Lower lobe of right lung (tissue), 2 donors: ENCODE results near the gene OR52M1. TPM values are rescaled to one million over a fixed set of nuclear protein-coding genes. Genes with fewer than 3 reads are reported as not detected.

Experiments
- ATAC-seq, 2 donors: fragments of 200-7000 bp; cut with Tn5 transposase; one replicate each; pipeline ENCODE4 v1.9.1; 2020 to 2022; ENCODE audit warnings: mild to moderate bottlenecking in 2 of 2, moderate library complexity in 2 of 2
- DNase-seq: peaks from one replicate; pipeline ENCODE4 v3.0.0-alpha.2; 2020
- H3K27ac ChIP-seq: fragments of 200-600 bp; one replicate; pipeline ENCODE4 v1.8.0; 2022
- H3K27me3 ChIP-seq: fragments of 200-600 bp; one replicate; pipeline ENCODE4 v1.8.0; 2022; ENCODE audit warnings: low read depth
- H3K36me3 ChIP-seq: fragments of 200-600 bp; one replicate; pipeline ENCODE4 v1.8.0; 2022; ENCODE audit warnings: mild to moderate bottlenecking
- H3K4me1 ChIP-seq: fragments of 200-600 bp; one replicate; pipeline ENCODE4 v1.8.0; 2022
- H3K4me3 ChIP-seq: fragments of 200-600 bp; one replicate; pipeline ENCODE4 v1.8.0; 2022; ENCODE audit warnings: mild to moderate bottlenecking
- H3K9me3 ChIP-seq: fragments of 200-600 bp; one replicate; pipeline ENCODE4 v1.8.0; 2022
- intact Hi-C: fragments of 100-400 bp; cut with DNase I; formaldehyde crosslinking; loops from one replicate; pipeline ENCODE4 v1.11.0; 2022
- total RNA-seq: library from RNA; stranded (reverse); fragmentation: NEBNext Ultra II Directional; extraction: Animal tissue kit (Norgen Biotek cat#: 25700); gene quantifications from one replicate; pipeline ENCODE4 v1.2.1, GENCODE V29; 2021
- TF ChIP-seq, protein P1 (sequence below): fragments of 200-600 bp; IDR thresholded peaks from one replicate; pipeline ENCODE4 v1.8.0; 2022; ENCODE audit warnings: antibody characterized with exemption, mild to moderate bottlenecking
- donor health status: DM: no; HTN: yes; CAD: no; lungs with severe emphysema.

Gene OR52M1
- total RNA-seq, 1 donor from 2014 or later = not detected

DNA sequence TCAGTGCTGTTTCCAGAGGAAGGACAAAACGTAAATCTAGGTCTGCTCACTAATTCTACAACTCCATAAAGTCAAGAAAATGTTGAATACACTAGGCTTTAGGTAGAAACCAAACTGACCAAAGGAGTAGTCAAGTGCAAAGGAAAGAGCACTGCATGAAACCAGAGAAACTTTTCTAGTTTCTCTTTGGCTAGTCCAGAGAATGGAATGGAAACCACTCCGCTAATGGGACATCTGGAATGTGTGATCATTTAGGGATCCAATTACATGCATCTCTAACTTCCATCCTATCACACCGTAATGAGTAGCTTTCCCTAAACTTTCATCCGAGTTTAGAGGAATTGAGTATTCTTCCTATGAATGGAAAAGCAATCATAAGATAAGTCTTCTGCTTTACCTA, 2.4 kb downstream of the OR52M1 start:
- Histone ChIP-seq H3K36me3 (no peaks in the 10 kb centered on the region), H3K27ac (no peak overlapping the region), H3K4me3 (no peak overlapping the region), H3K27me3 (no peaks in the 10 kb centered on the region), H3K4me1 (no peaks in the 10 kb centered on the region), H3K9me3 (no peaks in the 10 kb centered on the region)
- intact Hi-C loops = no loop called here
- DNase-seq = no peak
- no peak for ATAC-seq
- TF ChIP-seq, protein P1, sequence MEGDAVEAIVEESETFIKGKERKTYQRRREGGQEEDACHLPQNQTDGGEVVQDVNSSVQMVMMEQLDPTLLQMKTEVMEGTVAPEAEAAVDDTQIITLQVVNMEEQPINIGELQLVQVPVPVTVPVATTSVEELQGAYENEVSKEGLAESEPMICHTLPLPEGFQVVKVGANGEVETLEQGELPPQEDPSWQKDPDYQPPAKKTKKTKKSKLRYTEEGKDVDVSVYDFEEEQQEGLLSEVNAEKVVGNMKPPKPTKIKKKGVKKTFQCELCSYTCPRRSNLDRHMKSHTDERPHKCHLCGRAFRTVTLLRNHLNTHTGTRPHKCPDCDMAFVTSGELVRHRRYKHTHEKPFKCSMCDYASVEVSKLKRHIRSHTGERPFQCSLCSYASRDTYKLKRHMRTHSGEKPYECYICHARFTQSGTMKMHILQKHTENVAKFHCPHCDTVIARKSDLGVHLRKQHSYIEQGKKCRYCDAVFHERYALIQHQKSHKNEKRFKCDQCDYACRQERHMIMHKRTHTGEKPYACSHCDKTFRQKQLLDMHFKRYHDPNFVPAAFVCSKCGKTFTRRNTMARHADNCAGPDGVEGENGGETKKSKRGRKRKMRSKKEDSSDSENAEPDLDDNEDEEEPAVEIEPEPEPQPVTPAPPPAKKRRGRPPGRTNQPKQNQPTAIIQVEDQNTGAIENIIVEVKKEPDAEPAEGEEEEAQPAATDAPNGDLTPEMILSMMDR = no peak

DNA sequence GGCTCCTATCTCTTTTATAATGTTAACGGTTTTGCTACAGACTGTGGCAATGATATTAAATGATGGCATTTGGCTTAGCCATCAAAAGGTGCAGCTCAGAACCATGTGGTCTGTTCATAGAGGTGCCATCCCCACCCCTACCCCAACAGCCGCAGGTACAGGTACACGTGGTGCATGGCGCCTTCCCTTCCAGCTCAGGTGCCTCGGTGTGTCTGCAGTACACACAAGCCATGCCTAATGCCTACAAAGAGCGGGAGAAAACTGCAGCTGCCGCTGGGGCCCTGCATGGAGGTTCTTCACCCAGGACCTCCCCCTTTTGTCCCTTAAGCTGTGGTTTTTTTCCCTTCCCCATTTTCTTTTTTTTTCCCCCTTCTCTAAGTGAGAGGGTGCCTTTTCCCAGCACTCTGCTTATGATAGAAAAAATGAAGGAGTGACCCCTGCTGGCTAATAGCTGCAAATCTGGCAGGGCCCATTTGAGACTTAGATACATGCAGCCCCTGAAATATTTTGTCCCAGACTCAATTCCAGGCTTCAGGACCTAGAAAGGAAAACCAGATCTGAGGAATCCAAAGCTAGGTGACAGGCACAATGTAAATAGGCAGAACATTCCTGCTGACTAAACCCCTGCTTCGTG, 6.5 kb downstream of the OR52M1 start:
- Histone ChIP-seq H3K36me3 (no peaks in the 10 kb centered on the region), H3K9me3 (no peaks in the 10 kb centered on the region), H3K27me3 (peaks cover 3% of the 10 kb centered on the region), H3K4me3 (no peak overlapping the region), H3K4me1 (no peaks in the 10 kb centered on the region), H3K27ac (no peak overlapping the region)
- no peak for DNase-seq
- TF ChIP-seq, protein P1 = peak; percentile 12
- no peak for ATAC-seq
- intact Hi-C loops = no loop called here

DNA sequence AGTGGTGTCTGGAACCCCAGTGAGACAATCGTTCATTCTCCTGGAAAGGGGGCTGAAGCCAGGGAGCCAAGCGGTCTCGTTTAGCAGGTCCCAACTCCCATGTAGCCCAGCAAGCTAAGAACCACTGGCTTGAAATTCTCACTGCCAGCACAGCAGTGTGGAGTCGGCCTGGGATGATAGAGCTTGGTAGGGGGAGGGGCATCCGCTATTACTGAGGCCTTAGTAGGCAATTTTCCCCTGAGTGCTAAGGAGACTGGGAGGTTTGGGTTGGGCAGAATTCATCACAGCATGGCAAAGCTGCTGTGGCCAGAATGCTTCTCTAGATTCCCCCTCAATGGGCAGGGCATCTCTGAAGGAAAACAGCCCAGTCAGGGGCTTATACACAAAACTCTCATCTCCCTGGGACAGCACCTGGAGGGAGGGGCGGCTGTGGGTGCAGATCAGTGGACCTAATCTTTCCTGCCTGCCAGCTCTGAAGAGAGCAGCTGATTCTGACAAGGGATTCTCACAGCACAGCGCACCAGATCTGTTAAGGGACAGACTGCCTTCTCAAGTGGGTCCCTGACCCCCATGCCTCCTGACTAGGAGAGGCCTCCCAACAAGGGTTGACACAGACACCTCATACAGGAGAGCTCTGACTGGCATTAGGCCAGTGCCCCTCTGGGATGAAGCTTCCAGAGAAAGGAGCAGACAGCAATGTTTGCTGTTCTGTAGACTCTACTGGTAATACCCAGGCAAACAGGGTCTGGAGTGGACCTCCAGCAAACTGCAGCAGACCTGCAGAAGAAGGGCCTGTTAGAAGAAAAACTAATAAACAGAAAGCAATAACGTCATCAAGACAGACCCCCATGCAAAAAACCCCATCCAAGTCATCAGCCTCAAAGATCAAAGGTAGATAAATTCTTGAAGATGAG, 14.8 kb downstream of the OR52M1 start:
- H3K4me1 ChIP-seq = no peaks in the 10 kb centered on the region
- intact Hi-C loops = no loop called here
- no peak overlapping the region for H3K4me3 ChIP-seq
- no peaks in the 10 kb centered on the region for H3K27me3 ChIP-seq
- ATAC-seq (no peak), DNase-seq (no peak)
- TF ChIP-seq, protein P1 = no peak
- no peaks in the 10 kb centered on the region for H3K36me3 ChIP-seq
- H3K9me3 ChIP-seq = no peaks in the 10 kb centered on the region
- H3K27ac ChIP-seq = no peak overlapping the region

DNA sequence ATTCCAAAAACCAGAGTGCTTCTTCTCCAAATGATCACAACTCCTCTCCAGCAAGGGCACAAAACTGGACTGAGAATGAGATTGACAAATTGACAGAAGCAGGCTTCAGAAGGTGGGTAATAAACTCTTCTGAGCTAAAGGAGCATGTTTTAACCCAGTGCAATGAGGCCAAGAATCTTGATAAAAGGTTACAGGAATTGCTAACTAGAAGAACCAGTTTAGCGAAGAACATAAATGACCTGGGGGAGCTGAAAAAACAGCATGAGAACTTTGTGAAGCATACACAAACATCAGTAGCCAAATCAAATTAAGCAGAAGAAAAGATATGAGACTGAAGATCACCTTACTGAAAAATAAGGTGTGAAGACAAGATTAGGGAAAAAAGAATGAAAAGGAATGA, 15.5 kb downstream of the OR52M1 start:
- Histone ChIP-seq H3K4me3 (no peak overlapping the region), H3K27me3 (no peaks in the 10 kb centered on the region), H3K9me3 (no peaks in the 10 kb centered on the region), H3K36me3 (no peaks in the 10 kb centered on the region), H3K27ac (no peak overlapping the region), H3K4me1 (no peaks in the 10 kb centered on the region)
- no peak for ATAC-seq
- TF ChIP-seq, protein P1 = no peak
- no peak for DNase-seq
- intact Hi-C loops = no loop called here

DNA sequence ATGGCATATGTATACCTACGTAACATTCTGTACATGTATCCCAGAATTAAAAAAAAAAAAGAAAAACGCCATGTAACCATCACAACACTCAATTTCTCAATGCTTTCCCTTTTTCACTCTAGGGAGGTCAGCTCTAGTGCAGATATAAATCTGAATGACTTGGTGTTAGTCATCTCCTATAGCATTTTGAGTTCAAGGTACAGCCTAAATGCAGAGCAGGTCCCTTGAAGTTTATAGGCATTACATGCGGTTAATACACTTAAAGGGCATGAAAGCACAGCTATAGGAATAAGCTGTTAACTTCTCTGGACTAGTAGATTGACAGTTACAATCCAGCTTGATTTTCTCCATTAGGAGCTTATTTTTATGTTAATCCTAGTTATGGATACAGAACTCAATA, 20.4 kb downstream of the OR52M1 start:
- no peak overlapping the region for H3K4me3 ChIP-seq
- DNase-seq (no peak), ATAC-seq (no peak)
- H3K9me3 ChIP-seq = no peaks in the 10 kb centered on the region
- TF ChIP-seq, protein P1 = no peak
- H3K4me1 ChIP-seq = no peaks in the 10 kb centered on the region
- intact Hi-C loops = no loop called here
- H3K36me3 ChIP-seq = no peaks in the 10 kb centered on the region
- H3K27me3 ChIP-seq = no peaks in the 10 kb centered on the region
- no peak overlapping the region for H3K27ac ChIP-seq
